K562 (cell line): ENCODE measurements around the gene GNA14. TPM values are rescaled to one million over a fixed set of nuclear protein-coding genes. Genes with fewer than 3 reads are reported as not detected.

Experiments used
- ATAC-seq: fragments of 200-7000 bp; cut with Tn5 transposase; 3 replicates; pipeline ENCODE4 v1.9.1; 2020; ENCODE audit warnings: moderate library complexity
- BruUV-seq: library from RNA; stranded (reverse); fragments of 400-500 nt; replicated peaks from 2 replicates; lab custom pipeline; 2021; lab: Mats Ljungman, UMichigan
- CTCF ChIA-PET: fragments of 300-600 bp; formaldehyde crosslinking; extraction: SDS; loops from one replicate; lab custom pipeline; 2021; ENCODE audit warnings: low intra/inter-chr PET ratio; lab: Yijun Ruan, JAX
- POLR2A ChIA-PET: fragments of 300-600, 350-650 bp; sonication (Branson Sonifier 250); formaldehyde crosslinking; extraction: SDS; loops from one replicate; lab custom pipeline; 2021; ENCODE audit warnings: antibody characterized with exemption, inconsistent platforms; lab: Yijun Ruan, JAX
- DNase-seq, 4 experiments: peaks; one replicate each; pipeline versions ENCODE4 v3.0.0 to v3.0.0-alpha.2; 2011 to 2018; ENCODE audit warnings: low spot score in 3 of 4, mixed read lengths in 3 of 4; ENCODE audit errors: extremely low read depth in 1 of 4
- FAIRE-seq: peaks from 2 replicates; lab custom pipeline; 2011; peaks lifted over from hg19 to GRCh38; lab: Jason Lieb, UNC
- H2AFZ ChIP-seq: 2 replicates; pipeline ENCODE4 v1.6.0; 2011; ENCODE audit warnings: low read depth, low read length, control low read depth, inconsistent platforms
- H3K27ac ChIP-seq: fragments of 200-600 bp; 3 replicates; pipeline ENCODE4 v1.8.0; 2011; ENCODE audit warnings: low read depth, mild to moderate bottlenecking, control low read depth, inconsistent platforms, low read length, moderate library complexity, mixed read lengths; ENCODE audit errors: extremely low read depth
- H3K27me3 ChIP-seq, 2 experiments: fragments of 300-600 bp in 1 of 2; 2 replicates in 1 of 2; 3 replicates in 1 of 2; pipeline versions ENCODE4 v1.6.0 to v1.8.0; 2011; ENCODE audit warnings: inconsistent platforms in 2 of 2, low read length in 2 of 2, mild to moderate bottlenecking in 1 of 2, mixed read lengths in 1 of 2, moderate library complexity in 1 of 2; ENCODE audit not compliant: control insufficient read depth in 2 of 2, insufficient read depth in 2 of 2
- H3K36me3 ChIP-seq: fragments of 300-600 bp; 3 replicates; pipeline ENCODE4 v1.8.0; 2011; ENCODE audit warnings: mild to moderate bottlenecking, low read length, inconsistent platforms; ENCODE audit not compliant: control insufficient read depth, insufficient read depth
- H3K4me1 ChIP-seq, 2 experiments: fragments of 200-600 bp in 1 of 2; replicated peaks in 1 of 2; 2 replicates in 1 of 2; 3 replicates in 1 of 2; pipeline versions ENCODE4 v1.5.1 to v1.8.0; 2011; ENCODE audit warnings: inconsistent platforms in 2 of 2, low read length in 2 of 2, mild to moderate bottlenecking in 1 of 2, mixed read lengths in 1 of 2, moderate library complexity in 1 of 2; ENCODE audit not compliant: control insufficient read depth in 2 of 2, insufficient read depth in 2 of 2
- H3K4me2 ChIP-seq: 2 replicates; pipeline ENCODE4 v1.6.1; 2011; ENCODE audit warnings: low read length, control low read depth, inconsistent platforms, mixed read lengths; ENCODE audit not compliant: insufficient read depth
- H3K4me3 ChIP-seq: fragments of 200-600 bp; sonication (generic), shearing (Covaris generic); 2 replicates; pipeline ENCODE4 v1.5.1; 2016; ENCODE audit warnings: control low read depth, inconsistent platforms
- H3K79me2 ChIP-seq: fragments of 200-600 bp; 3 replicates; pipeline ENCODE4 v1.8.0; 2011; ENCODE audit warnings: low read length, inconsistent platforms; ENCODE audit not compliant: control insufficient read depth, insufficient read depth
- H3K9ac ChIP-seq, 2 experiments: 2 replicates each; pipeline versions ENCODE4 v1.6.0 to v1.6.1; 2011; ENCODE audit warnings: low read depth in 2 of 2, low read length in 2 of 2, control low read depth in 1 of 2, inconsistent platforms in 1 of 2, mild to moderate bottlenecking in 1 of 2, mixed read lengths in 1 of 2; ENCODE audit not compliant: insufficient read depth in 1 of 2
- H3K9me1 ChIP-seq: one replicate; pipeline ENCODE4 v1.6.0; 2011; ENCODE audit warnings: inconsistent platforms, mild to moderate bottlenecking, low read length, moderate library complexity; ENCODE audit not compliant: control insufficient read depth, insufficient read depth
- H3K9me3 ChIP-seq: replicated peaks from 2 replicates; pipeline ENCODE4 v1.5.1; 2011; ENCODE audit warnings: low read depth, low read length, inconsistent platforms; ENCODE audit not compliant: control insufficient read depth, insufficient read depth
- H4K20me1 ChIP-seq: replicated peaks from 2 replicates; pipeline ENCODE4 v1.6.1; 2011; ENCODE audit warnings: low read length, inconsistent platforms, mixed read lengths; ENCODE audit not compliant: control insufficient read depth, insufficient read depth
- FOXP1 ChIP-seq: sonication (generic); formaldehyde crosslinking; IDR thresholded peaks from 2 replicates; pipeline ENCODE4 v1.8.0; 2022; ENCODE audit warnings: mild to moderate bottlenecking, missing genetic modification reagents
- HMGXB4 ChIP-seq: sonication (generic); formaldehyde crosslinking; IDR thresholded peaks from 2 replicates; pipeline ENCODE4 v1.8.1; 2023; ENCODE audit warnings: mild to moderate bottlenecking, missing genetic modification reagents
- MAFF ChIP-seq: IDR thresholded peaks from 2 replicates; pipeline ENCODE4 v1.6.1; 2012; ENCODE audit warnings: low read length, improper control_type of control experiment
- TCF7 ChIP-seq: sonication (generic); IDR thresholded peaks from 2 replicates; pipeline ENCODE4 v1.6.1; 2016; ENCODE audit warnings: antibody characterized with exemption, borderline replicate concordance
- WGBS: fragments of 100-300 bp; shearing (Covaris generic); methylation state at CpG from one replicate; pipeline ENCODE4 v1.1.6; 2016; ENCODE audit warnings: low coverage, mixed read lengths; ENCODE audit not compliant: insufficient coverage; ENCODE audit errors: missing lambda C conversion rate; 5-methylcytosine and 5-hydroxymethylcytosine counted together
- in situ Hi-C: fragments of 300-500 bp; cut with MboI; formaldehyde crosslinking; loops from 4 replicates; pipeline ENCODE4 v1.15.0; 2018; ENCODE audit warnings: inconsistent platforms, mixed read lengths
- intact Hi-C: fragments of 100-400 bp; cut with micrococcal nuclease; formaldehyde crosslinking; loops from 2 replicates; pipeline ENCODE4 v1.14.2; 2022
- polyA plus RNA-seq, 8 experiments: library from polyadenylated mRNA; depleted of rRNA in 4 of 8; stranded (reverse) in 5 of 8; unstranded in 3 of 8; fragments of >200 nt; fragmentation: Nextera tagmentation in 2 of 8; fragmentation: Illumina TruSeq in 1 of 8; extraction: Ambion mirVana in 2 of 8; extraction: Trizol in 1 of 8; gene quantifications; 2 replicates each; pipeline versions ENCODE4 v1.2.1 to v1.2.3, GENCODE V29; 2011 to 2014; ENCODE audit warnings: inconsistent platforms in 1 of 8, missing spikeins in 1 of 8
- total RNA-seq, 7 experiments: library from RNA; depleted of rRNA in 6 of 7; stranded (reverse); fragments of >200 nt in 6 of 7; fragmentation: Illumina TruSeq in 2 of 7; extraction: Trizol in 2 of 7; gene quantifications; 2 replicates each; pipeline versions ENCODE4 v1.2.1 to v1.2.3, GENCODE V29; 2011 to 2021; ENCODE audit warnings: low replicate concordance in 1 of 7

GNA14 gene
- total and polyA plus RNA-seq, 9 of the 15 experiments (the other 6 are each of a cell fraction or from before 2014, with no cell fraction given), result 0.03 to 0.11 (median 0.03) TPM; not detected in 6

- in situ Hi-C loops (no loop called here), intact Hi-C loops (no loop called here)
- no peak for FAIRE-seq
- TF ChIP-seq HMGXB4 (CRISPR knock-in tag), result no peak
- TF ChIP-seq FOXP1 (CRISPR knock-in tag), result no peak
- no peak for TF ChIP-seq TCF7
- no peak for TF ChIP-seq MAFF
- Histone ChIP-seq H3K79me2 (no peaks in the 10 kb centered on the region), H3K4me1 (no peaks in the 10 kb centered on the region), H3K9me1 (no peaks in the 10 kb centered on the region), H4K20me1 (no peaks in the 10 kb centered on the region), H2AFZ (no peak overlapping the region), H3K9ac (no peak overlapping the region), H3K27me3 (no peaks in the 10 kb centered on the region), H3K36me3 (no peaks in the 10 kb centered on the region), H3K9me3 (no peaks in the 10 kb centered on the region), H3K27ac (no peak overlapping the region), H3K4me2 (no peak overlapping the region), H3K4me3 (no peak overlapping the region)
- WGBS, result 0% methylated on average over 1 of the region's 1 CpG
- DNase-seq, result no peak
- ChIA-PET CTCF (no interaction called here), POLR2A (no interaction called here)
- BruUV-seq, result no TSS peak
- no peak for ATAC-seq
Observed at GRCh38 chr9:77563174-77563573, 84.9 kb downstream of the GNA14 start.
